GM10266 (cell line): ENCODE data around the gene PRR30.
A peak's percentile ranks its signal among the peaks of the same experiment; 100 is the strongest.

Source experiments
- DNase-seq: peaks from one replicate; pipeline ENCODE4 v3.0.0; 2012; ENCODE audit errors: extremely low spot score
- CTCF ChIP-seq: IDR thresholded peaks from 2 replicates; pipeline ENCODE4 v1.5.1; 2012; ENCODE audit warnings: mild to moderate bottlenecking, low read depth; ENCODE audit not compliant: control insufficient read depth, insufficient read depth; ENCODE audit errors: missing control alignments

PRR30 gene

GRCh38 chr2:27134781-27135477 lies 4.3 kb downstream of the PRR30 start:
- no peak for TF ChIP-seq CTCF
- DNase-seq, result no peak

- TF ChIP-seq CTCF, result peak; percentile 44
- DNase-seq, result peak; percentile 99
These were observed 5.1 kb downstream of the PRR30 start, which contains the start of gene PREB for GRCh38 chr2:27133905-27134780. Gene PREB, minus strand, starts transcription at chr2:27134636. Its CDS starts 215 bp downstream, at chr2:27134421.

GRCh38 chr2:27133195-27133875 lies 5.9 kb downstream of the PRR30 start:
- peak; percentile 15 for TF ChIP-seq CTCF
- peak; percentile 56 for DNase-seq

GRCh38 chr2:27131429-27131828 lies 7.8 kb downstream of the PRR30 start:
- DNase-seq, result no peak
- TF ChIP-seq CTCF, result no peak

GRCh38 chr2:27130396-27130795 lies 8.8 kb downstream of the PRR30 start:
- DNase-seq, result no peak

More at GRCh38 chr2:27130396-27130795, 8.8 kb downstream of the PRR30 start:
- no peak for TF ChIP-seq CTCF
